Calu3 (cell line): Measurements from ENCODE around the gene TMEM223. TPM values are rescaled to one million over a fixed set of nuclear protein-coding genes. Genes with fewer than 3 reads are reported as not detected.

ENCODE experiments used
- BruUV-seq: library from RNA; stranded (reverse); fragments of 400-500 nt; replicated peaks from 2 replicates; lab custom pipeline; 2021; lab: Mats Ljungman, UMichigan
- CTCF ChIA-PET: fragments of 300-600 bp; sonication (Branson Sonifier 250); formaldehyde crosslinking; loops from one replicate; lab custom pipeline; 2022; ENCODE audit warnings: antibody characterized with exemption; lab: Charles Lee
- DNase-seq: peaks from one replicate; pipeline ENCODE4 v3.0.0; 2022
- H3K27ac Mint-ChIP-seq: one replicate; pipeline ENCODE4 v1.8.0; 2022; ENCODE audit warnings: mixed read lengths; ENCODE audit not compliant: unreplicated experiment
- H3K27me3 Mint-ChIP-seq: one replicate; pipeline ENCODE4 v1.8.0; 2022; ENCODE audit warnings: mixed read lengths; ENCODE audit not compliant: unreplicated experiment
- H3K36me3 Mint-ChIP-seq: one replicate; pipeline ENCODE4 v1.8.0; 2022; ENCODE audit warnings: mild to moderate bottlenecking, moderate library complexity, mixed read lengths; ENCODE audit not compliant: insufficient read depth, unreplicated experiment
- H3K4me1 Mint-ChIP-seq: one replicate; pipeline ENCODE4 v1.8.0; 2022; ENCODE audit warnings: mild to moderate bottlenecking, low read depth, mixed read lengths; ENCODE audit not compliant: unreplicated experiment
- H3K4me3 Mint-ChIP-seq: one replicate; pipeline ENCODE4 v1.8.0; 2022; ENCODE audit warnings: mild to moderate bottlenecking, low read depth, moderate library complexity, mixed read lengths; ENCODE audit not compliant: unreplicated experiment
- H3K9me3 Mint-ChIP-seq: one replicate; pipeline ENCODE4 v1.8.0; 2022; ENCODE audit warnings: low read depth, mixed read lengths; ENCODE audit not compliant: unreplicated experiment
- CTCF ChIP-seq: fragments of 200-600 bp; IDR thresholded peaks from one replicate; pipeline ENCODE4 v1.8.0; 2022; ENCODE audit warnings: antibody characterized with exemption; ENCODE audit not compliant: unreplicated experiment
- intact Hi-C: fragments of 100-400 bp; cut with micrococcal nuclease; formaldehyde crosslinking; loops from one replicate; pipeline ENCODE4 v1.10.0; 2022; ENCODE audit not compliant: unreplicated experiment
- total RNA-seq: library from RNA; stranded (reverse); gene quantifications from 2 replicates; pipeline ENCODE4 v1.2.3, GENCODE V29; 2022

TMEM223 gene
- total RNA-seq, 1 experiment from 2014 or later, result 19.4 TPM

GRCh38 chr11:62794201-62794775 lies 2.5 kb upstream of the TMEM223 start:
- no peak for DNase-seq
- Mint-ChIP-seq H3K4me1 (peaks cover 16% of the 10 kb centered on the region), H3K36me3 (peaks cover 81% of the 10 kb centered on the region), H3K27ac (no peak overlapping the region), H3K4me3 (no peak overlapping the region), H3K9me3 (no peaks in the 10 kb centered on the region), H3K27me3 (no peaks in the 10 kb centered on the region)
- TF ChIP-seq CTCF, result no peak
- BruUV-seq, result no TSS peak
- CTCF ChIA-PET, result no interaction called here
- intact Hi-C loops, result no loop called here

GRCh38 chr11:62792202-62792575 lies 383 bp upstream of the TMEM223 start:
- Mint-ChIP-seq H3K27me3 (no peaks in the 10 kb centered on the region), H3K27ac (peak overlapping the region; percentile 68), H3K9me3 (no peaks in the 10 kb centered on the region), H3K36me3 (peaks cover 81% of the 10 kb centered on the region), H3K4me3 (peak overlapping the region; percentile 96), H3K4me1 (peaks cover 24% of the 10 kb centered on the region)
- CTCF ChIA-PET, result no interaction called here
- no TSS peak for BruUV-seq
- TF ChIP-seq CTCF, result no peak
- intact Hi-C loops, result no loop called here
- DNase-seq, result no peak

- no peak overlapping the region for H3K27ac Mint-ChIP-seq
- CTCF ChIA-PET, result no interaction called here
Measured at GRCh38 chr11:62789576-62789975, 2.2 kb downstream of the TMEM223 start.

GRCh38 chr11:62788991-62789390 lies 2.8 kb downstream of the TMEM223 start:
- Mint-ChIP-seq H3K27me3 (no peaks in the 10 kb centered on the region), H3K27ac (peak overlapping the region; percentile 77), H3K4me1 (peaks cover 24% of the 10 kb centered on the region), H3K36me3 (peaks cover 76% of the 10 kb centered on the region), H3K9me3 (no peaks in the 10 kb centered on the region), H3K4me3 (peak overlapping the region; percentile 96)
- DNase-seq, result no peak
- CTCF ChIA-PET, result no interaction called here
- intact Hi-C loops, result loop anchor here (5.0 kb wide), 1 partner anchor 88 kb away; no protein-coding TSS in a partner anchor
- TF ChIP-seq CTCF, result no peak
- BruUV-seq, result no TSS peak

More at GRCh38 chr11:62789576-62789975, 2.2 kb downstream of the TMEM223 start:
- intact Hi-C loops, result loop anchor here (5.0 kb wide), 1 partner anchor 88 kb away; no protein-coding TSS in a partner anchor
- Mint-ChIP-seq H3K4me3 (peak overlapping the region; percentile 96), H3K27me3 (no peaks in the 10 kb centered on the region), H3K9me3 (no peaks in the 10 kb centered on the region), H3K36me3 (peaks cover 82% of the 10 kb centered on the region), H3K4me1 (peaks cover 24% of the 10 kb centered on the region)
- BruUV-seq, result no TSS peak
- TF ChIP-seq CTCF, result no peak
- DNase-seq, result no peak
